H9 (cell line): ENCODE results near the gene TSPAN2. TPM values are rescaled to one million over a fixed set of nuclear protein-coding genes. Genes with fewer than 3 reads are reported as not detected.

Experiments used
- DNase-seq: peaks from one replicate; pipeline ENCODE4 v3.0.0-alpha.2; 2017
- H2AFZ ChIP-seq: one replicate; pipeline ENCODE4 v1.6.1; 2013; ENCODE audit warnings: mild to moderate bottlenecking, low read length, control low read depth, moderate library complexity
- H2AK5ac ChIP-seq: 2 replicates; pipeline ENCODE4 v1.6.1; 2013; ENCODE audit warnings: low read length, control low read depth, mixed read lengths; ENCODE audit not compliant: insufficient read length
- H2BK120ac ChIP-seq: one replicate; pipeline ENCODE4 v1.6.1; 2013; ENCODE audit warnings: low read depth, mild to moderate bottlenecking, low read length, control low read depth, inconsistent platforms; ENCODE audit not compliant: poor library complexity, severe bottlenecking
- H2BK12ac ChIP-seq: 2 replicates; pipeline ENCODE4 v1.6.1; 2013; ENCODE audit warnings: low read length, control low read depth, mixed read lengths, low read depth; ENCODE audit not compliant: insufficient read length
- H2BK15ac ChIP-seq: 2 replicates; pipeline ENCODE4 v1.6.1; 2013; ENCODE audit warnings: low read depth, low read length, control low read depth
- H2BK20ac ChIP-seq: one replicate; pipeline ENCODE4 v1.6.1; 2013; ENCODE audit warnings: low read depth, mild to moderate bottlenecking, low read length, control low read depth, inconsistent platforms; ENCODE audit not compliant: poor library complexity, severe bottlenecking
- H2BK5ac ChIP-seq: 2 replicates; pipeline ENCODE4 v1.6.1; 2013; ENCODE audit warnings: low read length, control low read depth, mixed read lengths; ENCODE audit not compliant: insufficient read length
- H3K14ac ChIP-seq: 2 replicates; pipeline ENCODE4 v1.6.1; 2013; ENCODE audit warnings: low read length, control low read depth; ENCODE audit not compliant: insufficient read depth
- H3K18ac ChIP-seq: 2 replicates; pipeline ENCODE4 v1.6.1; 2013; ENCODE audit warnings: low read depth, mild to moderate bottlenecking, mixed read lengths, low read length, control low read depth; ENCODE audit not compliant: insufficient read length
- H3K23ac ChIP-seq: 2 replicates; pipeline ENCODE4 v1.6.1; 2013; ENCODE audit warnings: low read length, control low read depth, mixed read lengths, low read depth; ENCODE audit not compliant: insufficient read length
- H3K23me2 ChIP-seq: 2 replicates; pipeline ENCODE4 v1.6.1; 2013; ENCODE audit warnings: low read depth, mild to moderate bottlenecking, mixed read lengths, low read length, control low read depth; ENCODE audit not compliant: insufficient read length, poor library complexity, severe bottlenecking
- H3K27ac ChIP-seq: 2 replicates; pipeline ENCODE4 v1.5.1; 2013; ENCODE audit warnings: low read length, control low read depth, mixed read lengths, low read depth; ENCODE audit not compliant: insufficient read length
- H3K27me3 ChIP-seq: 2 replicates; pipeline ENCODE4 v1.6.1; 2013; ENCODE audit warnings: low read length, control low read depth, inconsistent platforms; ENCODE audit not compliant: insufficient read depth
- H3K4ac ChIP-seq: 2 replicates; pipeline ENCODE4 v1.6.1; 2013; ENCODE audit warnings: low read depth, mild to moderate bottlenecking, control low read depth, inconsistent platforms, low read length, moderate library complexity
- H3K4me1 ChIP-seq: 2 replicates; pipeline ENCODE4 v1.6.1; 2013; ENCODE audit warnings: low read length, control low read depth, inconsistent platforms; ENCODE audit not compliant: insufficient read depth
- H3K4me2 ChIP-seq: 2 replicates; pipeline ENCODE4 v1.6.1; 2013; ENCODE audit warnings: low read length, control low read depth, mixed read lengths; ENCODE audit not compliant: insufficient read length, insufficient read depth
- H3K56ac ChIP-seq: 2 replicates; pipeline ENCODE4 v1.6.1; 2013; ENCODE audit warnings: low read depth, mild to moderate bottlenecking, mixed read lengths, low read length, control low read depth; ENCODE audit not compliant: insufficient read length
- H3K79me1 ChIP-seq: 2 replicates; pipeline ENCODE4 v1.6.1; 2013; ENCODE audit warnings: low read depth, mild to moderate bottlenecking, moderate library complexity, low read length, control low read depth, inconsistent platforms; ENCODE audit not compliant: insufficient read depth, poor library complexity, severe bottlenecking
- H3K79me2 ChIP-seq: 2 replicates; pipeline ENCODE4 v1.6.1; 2013; ENCODE audit warnings: low read length, control low read depth, inconsistent platforms; ENCODE audit not compliant: insufficient read depth
- H3K9ac ChIP-seq: 2 replicates; pipeline ENCODE4 v1.6.1; 2013; ENCODE audit warnings: low read length, control low read depth, mixed read lengths; ENCODE audit not compliant: insufficient read length; ENCODE audit errors: extremely low read depth
- H3K9me3 ChIP-seq: one replicate; pipeline ENCODE4 v1.6.1; 2013; ENCODE audit warnings: low read depth, low read length, inconsistent platforms; ENCODE audit not compliant: control insufficient read depth
- H3T11ph ChIP-seq: one replicate; pipeline ENCODE4 v1.6.1; 2013; ENCODE audit warnings: mild to moderate bottlenecking, low read length, control low read depth, inconsistent platforms
- H4K20me1 ChIP-seq: one replicate; pipeline ENCODE4 v1.6.1; 2013; ENCODE audit not compliant: control insufficient read depth, insufficient read length, insufficient read depth
- H4K5ac ChIP-seq: 2 replicates; pipeline ENCODE4 v1.6.1; 2013; ENCODE audit warnings: low read depth, mild to moderate bottlenecking, mixed read lengths, low read length, control low read depth; ENCODE audit not compliant: insufficient read length
- H4K8ac ChIP-seq: replicated peaks from 2 replicates; pipeline ENCODE4 v1.6.1; 2013; ENCODE audit warnings: low read length, control low read depth, mixed read lengths, low read depth; ENCODE audit not compliant: insufficient read length
- H4K91ac ChIP-seq: 2 replicates; pipeline ENCODE4 v1.6.1; 2013; ENCODE audit warnings: low read depth, mild to moderate bottlenecking, moderate library complexity, mixed read lengths, low read length, control low read depth; ENCODE audit not compliant: insufficient read length
- H3K27ac Mint-ChIP-seq, 3 experiments: 2 replicates in 2 of 3; 3 replicates in 1 of 3; pipeline ENCODE4 v1.8.0; 2020 to 2021; ENCODE audit warnings: mixed read lengths in 3 of 3, mild to moderate bottlenecking in 1 of 3, moderate library complexity in 1 of 3
- H3K27me3 Mint-ChIP-seq: 2 replicates; pipeline ENCODE4 v1.8.0; 2021; ENCODE audit warnings: low read depth, mild to moderate bottlenecking, moderate library complexity, mixed read lengths
- H3K36me3 Mint-ChIP-seq, 3 experiments: 2 replicates in 2 of 3; 3 replicates in 1 of 3; pipeline ENCODE4 v1.8.0; 2020 to 2021; ENCODE audit warnings: low read depth in 3 of 3, mixed read lengths in 3 of 3; ENCODE audit not compliant: insufficient read depth in 1 of 3
- H3K4me1 Mint-ChIP-seq, 2 experiments: 2 replicates each; pipeline ENCODE4 v1.8.0; 2020; ENCODE audit warnings: mixed read lengths in 2 of 2
- H3K4me3 Mint-ChIP-seq, 2 experiments: 2 replicates in 1 of 2; 3 replicates in 1 of 2; pipeline ENCODE4 v1.8.0; 2020 to 2021; ENCODE audit warnings: mild to moderate bottlenecking in 2 of 2, mixed read lengths in 2 of 2, moderate library complexity in 1 of 2
- H3K9me3 Mint-ChIP-seq, 2 experiments: 2 replicates in 1 of 2; 3 replicates in 1 of 2; pipeline ENCODE4 v1.8.0; 2020; ENCODE audit warnings: mild to moderate bottlenecking in 2 of 2, mixed read lengths in 2 of 2, moderate library complexity in 1 of 2
- CTCF ChIP-seq: fragments of 200-600 bp; sonication (generic); conservative IDR thresholded peaks from 3 replicates; pipeline ENCODE4 v1.8.0; 2021; ENCODE audit warnings: antibody characterized with exemption, mild to moderate bottlenecking
- WGBS: extraction: QIAGEN DNeasy Blood & Tissue Kit; methylation state at CpG from one replicate; pipeline ENCODE4 v1.1.7; 2013; ENCODE audit warnings: missing lambda C conversion rate, low lambda C conversion rate, mixed read lengths; ENCODE audit not compliant: insufficient read length; ENCODE audit errors: extremely low coverage; 5-methylcytosine and 5-hydroxymethylcytosine counted together
- total RNA-seq: library from RNA; stranded (reverse); gene quantifications from 2 replicates; pipeline ENCODE4 v1.2.1, GENCODE V29; 2021

The TSPAN2 gene
- total RNA-seq, 1 experiment from 2014 or later = 10.8 TPM

GRCh38 chr1:115035652-115036051 lies 53.7 kb downstream of the TSPAN2 start:
- no peak overlapping the region for H4K8ac ChIP-seq
- H3K9me3 Mint-ChIP-seq = no peaks in the 10 kb centered on the region
- no peaks in the 10 kb centered on the region for H3K9me3 ChIP-seq
- H2AFZ ChIP-seq = no peak overlapping the region
- no CpG with 5 or more reads among the region's 1 CpG for WGBS
- H2BK20ac ChIP-seq = no peak overlapping the region
- no peak overlapping the region for H4K5ac ChIP-seq
- no peak overlapping the region for H3T11ph ChIP-seq
- H2BK15ac ChIP-seq = no peak overlapping the region
- no peaks in the 10 kb centered on the region; a peak in 1 of 4 replicates for H3K4me1 Mint-ChIP-seq
- H3K27ac Mint-ChIP-seq = no peak overlapping the region
- no peak overlapping the region for H2BK12ac ChIP-seq
- H3K27me3 ChIP-seq = no peaks in the 10 kb centered on the region
- H3K4me1 ChIP-seq = no peaks in the 10 kb centered on the region
- H4K20me1 ChIP-seq = no peaks in the 10 kb centered on the region
- H3K4ac ChIP-seq = no peak overlapping the region
- H3K27me3 Mint-ChIP-seq = no peaks in the 10 kb centered on the region
- H3K23me2 ChIP-seq = no peaks in the 10 kb centered on the region
- DNase-seq = no peak
- H3K18ac ChIP-seq = no peak overlapping the region
- no peak overlapping the region for H2AK5ac ChIP-seq
- H3K36me3 Mint-ChIP-seq = no peaks in the 10 kb centered on the region
- no peak overlapping the region for H4K91ac ChIP-seq
- H2BK5ac ChIP-seq = no peak overlapping the region
- H3K79me2 ChIP-seq = no peaks in the 10 kb centered on the region
- H3K56ac ChIP-seq = no peak overlapping the region
- H3K79me1 ChIP-seq = no peaks in the 10 kb centered on the region
- no peak overlapping the region for H3K9ac ChIP-seq
- H3K27ac ChIP-seq = no peak overlapping the region
- H2BK120ac ChIP-seq = no peak overlapping the region
- no peak for TF ChIP-seq CTCF
- no peak overlapping the region for H3K23ac ChIP-seq
- no peak overlapping the region for H3K4me3 Mint-ChIP-seq
- H3K14ac ChIP-seq = no peak overlapping the region
- no peak overlapping the region for H3K4me2 ChIP-seq
